Body of pancreas (tissue), 4 donors: Measurements from ENCODE around the gene RBM38. TPM values are rescaled to one million over a fixed set of nuclear protein-coding genes. Genes with fewer than 3 reads are reported as not detected.

Experiments
- ATAC-seq: fragments of 150-250 bp; one replicate; pipeline ENCODE4 v1.9.1; 2016
- DNase-seq, 4 donors: peaks; one replicate each; pipeline ENCODE4 v3.0.0-alpha.2; 2019
- H3K27ac ChIP-seq, 4 donors: fragments of 200-600 bp; sonication (generic); 1 replicate in 3 of 4; 2 replicates in 1 of 4; pipeline versions ENCODE4 v1.5.1 to v1.6.1; 2016 to 2019; ENCODE audit warnings: mild to moderate bottlenecking in 1 of 4, mixed read lengths in 1 of 4, moderate library complexity in 1 of 4
- H3K27me3 ChIP-seq, 2 donors: fragments of 200-600 bp; sonication (generic); one replicate each; pipeline ENCODE4 v1.6.0; 2016; ENCODE audit warnings: mild to moderate bottlenecking in 1 of 2
- H3K36me3 ChIP-seq, 2 donors: fragments of 200-600 bp; sonication (generic); replicated peaks in 1 of 2; 2 replicates each; pipeline ENCODE4 v1.5.1; 2016; ENCODE audit warnings: low read depth in 2 of 2; ENCODE audit not compliant: insufficient read depth in 1 of 2
- H3K4me1 ChIP-seq: fragments of 200-600 bp; sonication (generic); one replicate; pipeline ENCODE4 v1.6.0; 2016
- H3K4me3 ChIP-seq, 2 donors: fragments of 200-600 bp; sonication (generic); 1 replicate in 1 of 2; 2 replicates in 1 of 2; pipeline ENCODE4 v1.5.1; 2016 to 2019
- H3K9me3 ChIP-seq, 3 donors: fragments of 200-600 bp; sonication (generic); 1 replicate in 2 of 3; 2 replicates in 1 of 3; pipeline ENCODE4 v1.5.1; 2016
- CTCF ChIP-seq, 7 experiments: fragments of 450-650 bp in 4 of 7; fragments of 200-600 bp in 3 of 7; sonication (generic) in 3 of 7; IDR thresholded peaks; one replicate each; pipeline ENCODE4 v1.5.1; 2016 to 2019; ENCODE audit warnings: antibody characterized with exemption in 7 of 7
- POLR2A ChIP-seq, 3 donors: fragments of 450-650 bp; IDR thresholded peaks; one replicate each; pipeline ENCODE4 v1.6.1; 2016; ENCODE audit warnings: antibody characterized with exemption in 3 of 3, mild to moderate bottlenecking in 2 of 3
- WGBS, 2 donors: methylation state at CpG; one replicate each; pipeline ENCODE4 v1.1.5; 2017; 5-methylcytosine and 5-hydroxymethylcytosine counted together
- intact Hi-C: fragments of 100-400 bp; cut with DNase I; formaldehyde crosslinking; loops from one replicate; pipeline ENCODE4 v1.15.1; 2023
- total RNA-seq, 2 donors: library from RNA; depleted of rRNA; stranded (reverse); fragments of >200 nt; gene quantifications; one replicate each; pipeline ENCODE4 v1.1.0, GENCODE V29; 2016

The RBM38 gene
- total RNA-seq, 2 donors from 2014 or later, result 5.6 to 12.7 TPM

GRCh38 chr20:57370316-57370715, 20.9 kb upstream of the RBM38 start:
- 91 to 97% methylated on average over 9 of the region's 9 CpGs for WGBS, 2 donors
- intact Hi-C loops, result no loop called here
- Histone ChIP-seq H3K36me3 (peaks cover 19 to 61% of the 10 kb centered on the region in 2 donors), H3K4me1 (no peaks in the 10 kb centered on the region), H3K4me3 (no peak overlapping the region), H3K27me3 (no peaks in the 10 kb centered on the region), H3K9me3 (no peaks in the 10 kb centered on the region), H3K27ac (no peak overlapping the region)
- ATAC-seq, result no peak
- no peak for TF ChIP-seq POLR2A (IDR thresholded peaks at IDR 0.05)
- TF ChIP-seq CTCF (IDR thresholded peaks at IDR 0.05), result no peak
- DNase-seq, result no peak

- DNase-seq, result no peak
- H3K4me3 ChIP-seq, result no peak overlapping the region
- intact Hi-C loops, result no loop called here
- 89 to 91% methylated on average over 4 of the region's 4 CpGs for WGBS, 2 donors
- H3K27ac ChIP-seq, result no peak overlapping the region
- H3K9me3 ChIP-seq, result no peaks in the 10 kb centered on the region
- TF ChIP-seq POLR2A (IDR thresholded peaks at IDR 0.05) (no peak), CTCF (IDR thresholded peaks at IDR 0.05) (no peak)
- ATAC-seq, result no peak
- no peaks in the 10 kb centered on the region for H3K27me3 ChIP-seq
- H3K4me1 ChIP-seq, result no peaks in the 10 kb centered on the region
- H3K36me3 ChIP-seq, result peaks cover 17 to 51% of the 10 kb centered on the region in 2 donors
Measured at GRCh38 chr20:57371363-57371762, 19.8 kb upstream of the RBM38 start.

GRCh38 chr20:57372157-57372556, 19.0 kb upstream of the RBM38 start:
- intact Hi-C loops, result no loop called here
- ATAC-seq (no peak), DNase-seq (no peak)
- Histone ChIP-seq H3K27me3 (no peaks in the 10 kb centered on the region), H3K36me3 (peaks cover 14 to 44% of the 10 kb centered on the region in 2 donors), H3K27ac (no peak overlapping the region), H3K9me3 (no peaks in the 10 kb centered on the region), H3K4me3 (no peak overlapping the region), H3K4me1 (no peaks in the 10 kb centered on the region)
- 80 to 98% methylated on average over 7 to 9 of the region's 9 CpGs for WGBS, 2 donors
- TF ChIP-seq CTCF (IDR thresholded peaks at IDR 0.05) (no peak), POLR2A (IDR thresholded peaks at IDR 0.05) (no peak)

- intact Hi-C loops, result no loop called here
- Histone ChIP-seq H3K4me3 (no peak overlapping the region), H3K27ac (no peak overlapping the region), H3K36me3 (peaks cover 14 to 44% of the 10 kb centered on the region in 2 donors), H3K27me3 (no peaks in the 10 kb centered on the region), H3K9me3 (no peaks in the 10 kb centered on the region), H3K4me1 (no peaks in the 10 kb centered on the region)
- TF ChIP-seq CTCF (IDR thresholded peaks at IDR 0.05) (no peak), POLR2A (IDR thresholded peaks at IDR 0.05) (no peak)
- DNase-seq (no peak), ATAC-seq (no peak)
- WGBS, 2 donors, result 85 to 91% methylated on average over 21 to 25 of the region's 25 CpGs
Measured at GRCh38 chr20:57372581-57373350, 18.4 kb upstream of the RBM38 start.
